ENCODE measurements around the gene DCDC2B. TPM values are rescaled to one million over a fixed set of nuclear protein-coding genes. Genes with fewer than 3 reads are reported as not detected.

DCDC2B gene
- total and polyA plus RNA-seq, 10 of the 15 experiments (the other 5 are each of a cell fraction or from before 2014, with no cell fraction given): 0.12 to 0.21 (median 0.15) TPM; not detected in 7

- Histone ChIP-seq H3K9ac (ENCODE audit: control insufficient read depth, insufficient read depth, low read length) (no peak overlapping the region), H3K27me3 (replicated peaks in 1 of 2; ENCODE audit: control insufficient read depth in 2 of 2, insufficient read depth in 2 of 2, low read length in 1 of 2) (no peaks in the 10 kb centered on the region), H3K27ac (ENCODE audit: control insufficient read depth, insufficient read depth) (no peak overlapping the region), H3K4me2 (ENCODE audit: control insufficient read depth, insufficient read depth) (no peak overlapping the region), H3K4me3 (no peak overlapping the region), H3K9me3 (replicated peaks; ENCODE audit: control insufficient read depth, insufficient read depth, low read length) (no peaks in the 10 kb centered on the region), H2AFZ (ENCODE audit: control insufficient read depth, low read depth, low read length) (no peak overlapping the region), H3K4me1 (ENCODE audit: control insufficient read depth, insufficient read depth, low read length) (peaks cover 15% of the 10 kb centered on the region), H3K36me3 (ENCODE audit: control insufficient read depth in 2 of 2, insufficient read depth in 2 of 2, low read length in 1 of 2) (peaks cover 12 to 40% of the 10 kb centered on the region in 2 experiments), H4K20me1 (ENCODE audit: control insufficient read depth, insufficient read depth) (no peaks in the 10 kb centered on the region; the same call in 1 of the 2 replicates), H3K79me2 (ENCODE audit: control insufficient read depth, insufficient read depth, low read length) (peaks cover 61% of the 10 kb centered on the region)
- in situ Hi-C loops (cut with MboI): no loop called here
- BruUV-seq (replicated peaks): no TSS peak
- DNase-seq (ENCODE audit: low read depth, low spot score) (no peak), FAIRE-seq (no peak), ATAC-seq (no peak)
- intact Hi-C loops (cut with micrococcal nuclease; ENCODE audit: unreplicated experiment): no loop called here
- TF ChIP-seq BHLHE40 (IDR thresholded peaks at IDR 0.05; ENCODE audit: borderline replicate concordance in 1 of 2, low read depth in 2 of 2, low read length in 1 of 2): no peak
- no peak for TF ChIP-seq EP300 (IDR thresholded peaks at IDR 0.05; ENCODE audit: borderline replicate concordance in 1 of 2, control insufficient read depth in 1 of 2, low read depth in 2 of 2, low read length in 2 of 2)
- TF ChIP-seq ASH2L (IDR thresholded peaks at IDR 0.05; ENCODE audit: borderline replicate concordance, low read depth): no peak
- TF ChIP-seq CBX5 (IDR thresholded peaks at IDR 0.05; ENCODE audit: low read depth): no peak
- TF ChIP-seq ATF3 (IDR thresholded peaks at IDR 0.05; ENCODE audit: borderline replicate concordance, extremely low read depth, low read depth, low read length): no peak
- no peak for TF ChIP-seq NFIC (IDR thresholded peaks at IDR 0.05; ENCODE audit: low read depth, low read length)
- no peak for TF ChIP-seq CREM (IDR thresholded peaks at IDR 0.05; ENCODE audit: low read depth)
- TF ChIP-seq ZSCAN29 (IDR thresholded peaks at IDR 0.05): no peak
- no peak for TF ChIP-seq PML (IDR thresholded peaks at IDR 0.05; ENCODE audit: low read length)
- no peak for TF ChIP-seq E2F4 (IDR thresholded peaks at IDR 0.05; ENCODE audit: low read depth, low read length)
- no peak for TF ChIP-seq USF1 (IDR thresholded peaks at IDR 0.05; ENCODE audit: borderline replicate concordance, extremely low read length, insufficient read depth, low read depth, low read length)
- RAD21 ChIA-PET (ENCODE audit: unreplicated experiment): interaction anchor here (1.0 to 1.4 kb wide), 2 partner anchors 16 to 112 kb away, joined by 3 read pairs; partner anchors contain the start of genes CCDC28B and TMEM39B
- CTCF ChIA-PET: interaction anchor here (1.1 to 1.4 kb wide), 2 partner anchors 10 to 64 kb away, joined by 3 to 4 read pairs; no protein-coding TSS in a partner anchor
- SMC1A ChIA-PET (ENCODE audit: uncharacterized antibody, unreplicated experiment): interaction anchor here (1.3 kb wide), 1 partner anchor 73 kb away, joined by 3 read pairs; no protein-coding TSS in a partner anchor
- POLR2A ChIA-PET: interaction anchor here (0.6 to 1.6 kb wide), 4 partner anchors 9 to 110 kb away, joined by 3 to 5 read pairs (median 3); partner anchors contain the start of gene CCDC28B
Observed at GRCh38 chr1:32184650-32185049, 24.2 kb upstream of the DCDC2B start.

Measured in GM12878 (cell line).